A673 (cell line): ENCODE data around the gene SBF2.

Experiments
- EZH2 ChIP-seq: fragments of 200-600 bp; sonication (generic); IDR thresholded peaks from 2 replicates; pipeline ENCODE4 v1.6.1; 2017; ENCODE audit warnings: borderline replicate concordance, low read depth, mild to moderate bottlenecking, mixed read lengths, antibody characterized with exemption, low read length; ENCODE audit not compliant: poor library complexity, severe bottlenecking
- TF ChIP-seq, protein P1 (sequence below): fragments of 300-800, 200-600 bp; sonication (generic); conservative IDR thresholded peaks from 2 replicates; pipeline ENCODE4 v1.5.1; 2017; ENCODE audit warnings: low read depth, mild to moderate bottlenecking, antibody characterized with exemption, low read length, moderate library complexity, mixed read lengths

DNA sequence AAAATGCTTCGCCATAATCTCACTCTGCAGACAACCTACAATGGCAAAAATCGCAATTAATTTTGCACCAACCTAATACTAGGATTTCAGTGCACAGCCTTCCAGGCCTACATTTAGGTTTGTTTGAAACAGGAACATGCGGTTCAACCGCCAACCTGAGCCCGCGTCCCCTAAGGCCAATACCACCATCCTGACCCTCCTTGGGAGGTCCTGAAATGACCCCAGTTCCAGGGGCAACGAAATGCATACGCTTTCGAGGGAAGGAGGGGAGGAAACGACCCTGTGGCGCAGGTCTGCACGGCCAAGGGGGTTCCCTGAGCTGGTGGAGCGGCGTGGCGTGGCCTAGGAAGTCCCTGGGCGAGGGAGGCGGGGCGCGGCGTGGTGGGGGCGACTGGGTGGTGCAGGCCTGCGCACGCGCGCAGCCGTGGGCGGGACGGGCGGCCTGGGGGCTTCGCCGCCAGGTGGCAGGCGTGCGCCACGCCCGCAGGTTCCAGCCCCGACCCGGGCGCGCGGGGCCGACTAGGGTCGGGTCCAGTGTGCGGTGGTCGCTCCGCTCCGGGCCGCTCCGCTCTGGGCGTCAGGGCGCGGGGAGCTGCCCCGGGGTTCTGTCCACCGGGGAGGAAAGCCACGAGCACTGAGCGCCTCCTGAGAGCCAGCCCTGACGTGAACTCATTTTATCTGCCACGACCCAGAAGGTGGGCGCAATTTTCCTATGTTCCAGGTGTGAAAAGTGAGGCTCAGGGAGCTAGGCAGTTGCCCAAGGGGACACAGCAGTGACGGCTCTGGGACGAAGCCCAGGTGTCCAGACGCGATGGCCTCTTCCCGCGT, 536.0 kb downstream of the SBF2 start:
- TF ChIP-seq, protein P1, sequence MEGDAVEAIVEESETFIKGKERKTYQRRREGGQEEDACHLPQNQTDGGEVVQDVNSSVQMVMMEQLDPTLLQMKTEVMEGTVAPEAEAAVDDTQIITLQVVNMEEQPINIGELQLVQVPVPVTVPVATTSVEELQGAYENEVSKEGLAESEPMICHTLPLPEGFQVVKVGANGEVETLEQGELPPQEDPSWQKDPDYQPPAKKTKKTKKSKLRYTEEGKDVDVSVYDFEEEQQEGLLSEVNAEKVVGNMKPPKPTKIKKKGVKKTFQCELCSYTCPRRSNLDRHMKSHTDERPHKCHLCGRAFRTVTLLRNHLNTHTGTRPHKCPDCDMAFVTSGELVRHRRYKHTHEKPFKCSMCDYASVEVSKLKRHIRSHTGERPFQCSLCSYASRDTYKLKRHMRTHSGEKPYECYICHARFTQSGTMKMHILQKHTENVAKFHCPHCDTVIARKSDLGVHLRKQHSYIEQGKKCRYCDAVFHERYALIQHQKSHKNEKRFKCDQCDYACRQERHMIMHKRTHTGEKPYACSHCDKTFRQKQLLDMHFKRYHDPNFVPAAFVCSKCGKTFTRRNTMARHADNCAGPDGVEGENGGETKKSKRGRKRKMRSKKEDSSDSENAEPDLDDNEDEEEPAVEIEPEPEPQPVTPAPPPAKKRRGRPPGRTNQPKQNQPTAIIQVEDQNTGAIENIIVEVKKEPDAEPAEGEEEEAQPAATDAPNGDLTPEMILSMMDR: peak; percentile 50; the same call in 1 of the 2 replicates
- TF ChIP-seq EZH2: no peak
